ENCODE results near the gene SPTLC3.

The SPTLC3 gene

GRCh38 chr20:13111249-13111911, 102.6 kb downstream of the SPTLC3 start:
- H3K4me3 Mint-ChIP-seq = no peak overlapping the region
- H3K27me3 Mint-ChIP-seq = no peaks in the 10 kb centered on the region
- no peaks in the 10 kb centered on the region for H3K4me1 Mint-ChIP-seq (ENCODE audit: low read depth)
- H3K27ac Mint-ChIP-seq = no peak overlapping the region
- H3K36me3 Mint-ChIP-seq = no peaks in the 10 kb centered on the region
- H3K9me3 Mint-ChIP-seq (ENCODE audit: low read depth) = no peaks in the 10 kb centered on the region

- Mint-ChIP-seq H3K27me3 (no peaks in the 10 kb centered on the region), H3K9me3 (ENCODE audit: low read depth) (no peaks in the 10 kb centered on the region), H3K4me3 (no peak overlapping the region), H3K27ac (no peak overlapping the region), H3K36me3 (no peaks in the 10 kb centered on the region), H3K4me1 (ENCODE audit: low read depth) (no peaks in the 10 kb centered on the region)
Observed at GRCh38 chr20:13113731-13114130, 105.0 kb downstream of the SPTLC3 start.

- H3K36me3 Mint-ChIP-seq = no peaks in the 10 kb centered on the region
- no peak overlapping the region for H3K4me3 Mint-ChIP-seq
- no peak overlapping the region for H3K27ac Mint-ChIP-seq
- no peaks in the 10 kb centered on the region for H3K4me1 Mint-ChIP-seq (ENCODE audit: low read depth)
- H3K9me3 Mint-ChIP-seq (ENCODE audit: low read depth) = no peaks in the 10 kb centered on the region
- no peaks in the 10 kb centered on the region for H3K27me3 Mint-ChIP-seq
Observed at GRCh38 chr20:13117200-13117599, 108.4 kb downstream of the SPTLC3 start.

GRCh38 chr20:13118676-13119075, 109.9 kb downstream of the SPTLC3 start:
- H3K4me3 Mint-ChIP-seq = no peak overlapping the region
- H3K36me3 Mint-ChIP-seq = no peaks in the 10 kb centered on the region
- no peak overlapping the region for H3K27ac Mint-ChIP-seq
- no peaks in the 10 kb centered on the region for H3K4me1 Mint-ChIP-seq (ENCODE audit: low read depth)
- H3K9me3 Mint-ChIP-seq (ENCODE audit: low read depth) = no peaks in the 10 kb centered on the region
- H3K27me3 Mint-ChIP-seq = no peaks in the 10 kb centered on the region

- Mint-ChIP-seq H3K4me1 (ENCODE audit: low read depth) (no peaks in the 10 kb centered on the region), H3K36me3 (no peaks in the 10 kb centered on the region), H3K4me3 (no peak overlapping the region), H3K27me3 (no peaks in the 10 kb centered on the region), H3K27ac (no peak overlapping the region), H3K9me3 (ENCODE audit: low read depth) (no peaks in the 10 kb centered on the region)
Observed at GRCh38 chr20:13119583-13119982, 110.8 kb downstream of the SPTLC3 start.

- Mint-ChIP-seq H3K36me3 (no peaks in the 10 kb centered on the region), H3K27ac (no peak overlapping the region), H3K4me1 (ENCODE audit: low read depth) (no peaks in the 10 kb centered on the region), H3K9me3 (ENCODE audit: low read depth) (no peaks in the 10 kb centered on the region), H3K27me3 (no peaks in the 10 kb centered on the region), H3K4me3 (no peak overlapping the region)
Observed at GRCh38 chr20:13120471-13120870, 111.7 kb downstream of the SPTLC3 start.

- no peaks in the 10 kb centered on the region for H3K4me1 Mint-ChIP-seq (ENCODE audit: low read depth)
- no peaks in the 10 kb centered on the region for H3K36me3 Mint-ChIP-seq
- no peak overlapping the region for H3K4me3 Mint-ChIP-seq
- no peaks in the 10 kb centered on the region for H3K27me3 Mint-ChIP-seq
- H3K9me3 Mint-ChIP-seq (ENCODE audit: low read depth) = no peaks in the 10 kb centered on the region
- H3K27ac Mint-ChIP-seq = no peak overlapping the region
Observed at GRCh38 chr20:13121840-13122515, 113.2 kb downstream of the SPTLC3 start.

GRCh38 chr20:13125486-13125885, 116.7 kb downstream of the SPTLC3 start:
- Mint-ChIP-seq H3K36me3 (no peaks in the 10 kb centered on the region), H3K27me3 (no peaks in the 10 kb centered on the region), H3K4me1 (ENCODE audit: low read depth) (no peaks in the 10 kb centered on the region), H3K9me3 (ENCODE audit: low read depth) (peaks cover 6% of the 10 kb centered on the region), H3K4me3 (no peak overlapping the region), H3K27ac (no peak overlapping the region)

GRCh38 chr20:13128173-13128572, 119.4 kb downstream of the SPTLC3 start:
- H3K27ac Mint-ChIP-seq = no peak overlapping the region
- no peaks in the 10 kb centered on the region for H3K27me3 Mint-ChIP-seq
- peaks cover 3% of the 10 kb centered on the region for H3K36me3 Mint-ChIP-seq
- peaks cover 6% of the 10 kb centered on the region for H3K9me3 Mint-ChIP-seq (ENCODE audit: low read depth)
- H3K4me1 Mint-ChIP-seq (ENCODE audit: low read depth) = no peaks in the 10 kb centered on the region
- no peak overlapping the region for H3K4me3 Mint-ChIP-seq

- Mint-ChIP-seq H3K27ac (no peak overlapping the region), H3K9me3 (ENCODE audit: low read depth) (peaks cover 6% of the 10 kb centered on the region), H3K27me3 (no peaks in the 10 kb centered on the region), H3K36me3 (peaks cover 3% of the 10 kb centered on the region), H3K4me3 (no peak overlapping the region), H3K4me1 (ENCODE audit: low read depth) (no peaks in the 10 kb centered on the region)
Observed at GRCh38 chr20:13130061-13130706, 121.4 kb downstream of the SPTLC3 start.

- Mint-ChIP-seq H3K27me3 (no peaks in the 10 kb centered on the region), H3K9me3 (ENCODE audit: low read depth) (peaks cover 6% of the 10 kb centered on the region), H3K27ac (no peak overlapping the region), H3K4me3 (no peak overlapping the region), H3K36me3 (peaks cover 3% of the 10 kb centered on the region), H3K4me1 (ENCODE audit: low read depth) (no peaks in the 10 kb centered on the region)
Observed at GRCh38 chr20:13130707-13131103, 121.9 kb downstream of the SPTLC3 start.

GRCh38 chr20:13131688-13132087, 122.9 kb downstream of the SPTLC3 start:
- Mint-ChIP-seq H3K27me3 (no peaks in the 10 kb centered on the region), H3K36me3 (peaks cover 3% of the 10 kb centered on the region), H3K9me3 (ENCODE audit: low read depth) (peaks cover 6% of the 10 kb centered on the region), H3K4me3 (no peak overlapping the region), H3K4me1 (ENCODE audit: low read depth) (no peaks in the 10 kb centered on the region), H3K27ac (no peak overlapping the region)

- H3K27me3 Mint-ChIP-seq = no peaks in the 10 kb centered on the region
- no peaks in the 10 kb centered on the region for H3K9me3 Mint-ChIP-seq (ENCODE audit: low read depth)
- H3K36me3 Mint-ChIP-seq = peaks cover 4% of the 10 kb centered on the region
- H3K27ac Mint-ChIP-seq = no peak overlapping the region
- no peak overlapping the region for H3K4me3 Mint-ChIP-seq
- peaks cover 10% of the 10 kb centered on the region for H3K4me1 Mint-ChIP-seq (ENCODE audit: low read depth)
Observed at GRCh38 chr20:13139459-13140150, 130.8 kb downstream of the SPTLC3 start.

GRCh38 chr20:13140201-13140600, 131.4 kb downstream of the SPTLC3 start:
- H3K27ac Mint-ChIP-seq = no peak overlapping the region
- no peaks in the 10 kb centered on the region for H3K27me3 Mint-ChIP-seq
- H3K4me1 Mint-ChIP-seq (ENCODE audit: low read depth) = peaks cover 10% of the 10 kb centered on the region
- no peak overlapping the region for H3K4me3 Mint-ChIP-seq
- no peaks in the 10 kb centered on the region for H3K9me3 Mint-ChIP-seq (ENCODE audit: low read depth)
- peaks cover 4% of the 10 kb centered on the region for H3K36me3 Mint-ChIP-seq

- Mint-ChIP-seq H3K4me3 (no peak overlapping the region), H3K4me1 (ENCODE audit: low read depth) (peaks cover 10% of the 10 kb centered on the region), H3K9me3 (ENCODE audit: low read depth) (no peaks in the 10 kb centered on the region), H3K36me3 (peaks cover 4% of the 10 kb centered on the region), H3K27me3 (no peaks in the 10 kb centered on the region), H3K27ac (no peak overlapping the region)
Observed at GRCh38 chr20:13140775-13141174, 132.0 kb downstream of the SPTLC3 start.
